ENCODE measurements around the gene AUH.

Gene AUH

GRCh38 chr9:91289244-91289643 is 72.5 kb downstream of the AUH start:
- no peak for DNase-seq

GRCh38 chr9:91285729-91286353 is 75.9 kb downstream of the AUH start:
- DNase-seq = no peak

GRCh38 chr9:91282292-91282691 is 79.4 kb downstream of the AUH start:
- no peak for DNase-seq

DNA sequence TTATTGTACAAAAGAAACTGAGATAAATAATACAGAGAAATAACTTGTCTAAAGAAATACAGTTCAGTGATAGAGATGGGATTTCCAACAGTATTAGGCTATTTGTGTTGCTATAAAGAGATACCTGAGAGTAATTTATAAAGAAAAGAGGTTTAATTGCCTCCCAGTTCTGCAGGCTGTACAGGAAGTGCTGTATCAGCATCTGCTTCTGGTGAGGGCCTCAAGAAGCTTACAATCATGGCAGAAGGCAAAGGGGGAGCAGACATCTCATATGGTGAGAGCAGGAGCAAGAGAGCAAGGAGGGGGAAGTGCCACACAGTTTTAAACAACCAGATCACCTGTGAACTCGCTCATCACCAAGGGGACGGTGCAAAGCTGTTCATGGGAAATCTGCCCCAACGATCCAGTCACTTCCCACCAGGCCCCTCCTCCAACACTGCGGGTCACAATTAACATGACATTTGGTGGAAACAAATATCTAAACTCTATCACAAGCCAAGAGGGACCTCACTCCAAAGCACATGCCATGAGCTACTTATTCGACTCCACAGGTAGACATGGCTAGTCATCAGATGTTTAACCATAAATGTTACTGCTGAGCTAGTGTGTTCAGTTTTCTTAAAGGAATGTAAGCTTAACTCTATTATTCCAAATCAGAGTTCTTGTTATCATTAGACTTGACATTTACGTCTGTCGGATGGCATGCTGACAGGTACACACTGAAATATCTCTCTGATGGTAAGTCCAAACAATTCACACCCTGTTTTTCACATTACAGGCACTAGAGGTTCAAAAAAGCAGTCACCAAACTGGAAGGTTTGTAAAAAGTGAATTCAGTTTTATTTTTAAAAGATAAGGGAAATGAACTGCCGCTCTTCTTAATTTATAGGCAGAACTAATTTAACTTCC is 82.2 kb downstream of the AUH start:
- no peak for DNase-seq

GRCh38 chr9:91276513-91276912 is 85.2 kb downstream of the AUH start:
- DNase-seq = no peak

DNA sequence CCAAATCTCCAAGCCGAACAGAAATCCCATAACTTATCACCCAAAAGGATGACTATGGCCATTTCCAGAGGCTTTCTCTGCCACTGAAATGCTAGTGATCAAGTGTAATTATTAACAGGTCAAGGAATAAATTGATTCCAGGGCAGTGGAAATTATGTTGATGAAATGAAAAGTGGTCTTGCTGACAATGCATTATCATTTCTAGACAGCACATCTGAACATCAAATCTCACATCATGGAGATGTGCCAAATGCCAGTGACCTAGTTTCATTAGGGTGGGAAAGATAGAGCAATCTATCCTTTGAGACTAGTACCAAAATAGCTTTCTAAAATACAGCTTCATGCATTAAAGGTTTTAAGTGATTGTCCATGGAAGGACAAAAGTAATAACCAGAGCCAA is 86.1 kb downstream of the AUH start:
- no peak for DNase-seq

DNA sequence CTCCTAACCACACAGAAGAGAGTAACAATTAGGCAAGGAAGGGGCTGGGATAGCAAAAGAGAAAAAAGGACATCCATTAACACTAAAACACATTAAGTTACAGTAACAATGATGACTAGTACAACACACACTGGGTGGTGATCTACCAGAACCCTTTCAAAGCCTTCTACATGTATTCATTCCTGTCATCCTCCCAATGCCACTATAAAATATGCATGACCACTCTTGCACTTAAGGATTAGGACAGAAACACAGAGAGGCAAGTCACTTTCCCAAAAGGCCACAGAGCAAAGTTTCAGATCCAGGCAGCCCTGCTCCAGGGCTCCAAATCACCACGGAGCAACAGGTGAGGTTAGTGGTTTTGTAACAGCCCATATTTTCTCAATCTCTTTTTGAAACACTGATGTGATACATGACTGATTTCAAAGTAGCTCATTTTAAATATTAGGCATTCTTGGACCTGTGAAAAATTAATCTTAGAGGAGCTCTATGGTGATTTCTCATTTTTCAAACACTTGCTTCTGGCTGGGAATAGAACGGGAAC is 86.7 kb downstream of the AUH start:
- DNase-seq = no peak

DNA sequence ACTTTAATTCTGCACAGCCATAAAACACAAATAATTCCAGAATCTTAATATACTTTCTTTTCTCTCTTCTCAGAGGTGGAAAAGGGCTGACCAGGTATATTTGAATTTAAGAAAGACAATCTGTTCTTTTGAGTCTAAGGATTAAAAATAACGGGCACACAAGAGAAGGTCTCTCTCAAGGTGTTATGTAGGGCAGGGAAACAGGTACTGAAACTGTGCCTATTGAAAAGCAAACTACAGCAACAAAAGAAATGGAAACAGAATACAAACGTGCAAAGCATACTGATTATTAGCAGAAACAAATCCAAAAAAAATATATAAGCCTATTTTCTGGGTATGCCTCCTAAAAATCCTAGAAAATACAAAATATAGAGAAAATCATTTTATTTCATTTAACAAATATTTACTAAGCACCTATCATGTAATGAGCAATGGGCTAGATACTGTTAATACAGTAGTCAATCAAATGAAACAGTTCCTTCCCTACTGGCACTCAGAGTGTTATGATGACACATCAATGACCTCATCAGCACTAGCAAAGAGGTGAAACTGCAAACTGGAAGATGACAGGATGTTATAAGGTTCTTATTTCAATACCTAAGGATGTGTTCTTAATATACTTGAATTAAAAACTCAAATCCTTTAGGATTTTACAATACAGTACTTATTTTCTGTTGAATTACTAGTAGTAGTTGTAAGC is 87.7 kb downstream of the AUH start:
- no peak for DNase-seq

DNA sequence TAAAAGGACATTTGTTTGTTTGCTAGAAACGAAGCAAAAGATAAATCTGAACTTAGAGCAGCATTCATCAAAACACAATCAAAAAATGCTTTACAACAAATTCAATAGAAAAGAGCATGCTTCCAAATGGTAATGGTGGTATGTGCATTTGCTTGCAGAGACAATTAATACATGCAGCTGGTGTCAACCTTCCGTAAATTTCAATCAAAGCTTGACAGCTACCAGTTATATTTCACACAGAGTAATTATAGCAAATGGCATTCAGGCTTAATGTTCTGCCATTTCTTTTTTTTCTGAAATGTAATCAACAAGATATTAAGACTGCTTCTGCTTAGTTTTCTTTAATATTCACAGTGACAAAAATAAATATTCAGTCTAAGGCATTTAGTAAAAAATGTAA is 90.6 kb downstream of the AUH start:
- DNase-seq = no peak

DNA sequence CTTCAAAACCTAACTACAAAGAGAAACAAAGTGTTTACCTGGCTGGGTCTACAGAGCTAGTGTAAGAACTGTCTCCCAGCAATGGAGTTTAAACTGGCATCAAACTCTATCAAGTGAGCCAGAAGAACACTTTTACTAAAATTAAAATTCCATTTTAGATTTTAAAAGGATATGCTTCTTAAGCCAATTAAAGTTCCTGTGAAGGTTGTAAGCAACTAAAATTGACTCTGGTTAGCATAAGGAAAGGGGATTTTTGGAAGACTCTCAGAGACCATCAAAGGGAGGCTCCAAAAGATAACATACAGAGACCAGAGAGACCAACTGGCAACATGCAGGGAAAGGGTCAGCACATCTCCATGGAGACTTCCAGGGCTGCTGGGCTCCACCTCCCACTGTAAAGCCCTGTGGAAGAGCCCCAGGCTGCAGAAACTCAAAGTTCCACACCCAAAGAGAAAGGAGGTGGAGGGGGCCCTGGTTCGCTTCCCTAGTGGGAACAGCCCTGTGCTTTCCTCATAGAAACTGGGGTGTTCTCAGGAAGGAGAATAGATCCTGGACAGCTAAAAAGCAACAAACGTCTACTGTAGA is 91.7 kb downstream of the AUH start:
- DNase-seq = no peak

DNA sequence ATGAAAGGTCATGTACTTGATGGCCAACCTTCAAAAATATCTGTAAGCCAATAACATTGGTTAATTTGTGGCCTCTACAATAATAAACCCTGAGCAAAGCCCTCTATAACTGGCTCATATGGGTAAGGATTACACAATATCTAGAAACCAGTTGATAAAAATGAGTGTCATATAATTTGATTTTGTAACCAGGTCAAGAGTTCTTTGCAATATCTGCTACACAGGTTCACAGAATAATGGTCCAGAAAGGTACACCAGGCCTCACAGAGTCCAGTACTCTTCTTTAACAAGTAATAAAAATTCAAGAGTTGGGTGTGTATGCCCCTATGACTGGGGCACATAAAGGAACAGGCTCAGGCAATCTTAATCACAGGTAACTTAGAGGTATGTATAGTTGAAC is 95.3 kb downstream of the AUH start:
- no peak for DNase-seq

DNA sequence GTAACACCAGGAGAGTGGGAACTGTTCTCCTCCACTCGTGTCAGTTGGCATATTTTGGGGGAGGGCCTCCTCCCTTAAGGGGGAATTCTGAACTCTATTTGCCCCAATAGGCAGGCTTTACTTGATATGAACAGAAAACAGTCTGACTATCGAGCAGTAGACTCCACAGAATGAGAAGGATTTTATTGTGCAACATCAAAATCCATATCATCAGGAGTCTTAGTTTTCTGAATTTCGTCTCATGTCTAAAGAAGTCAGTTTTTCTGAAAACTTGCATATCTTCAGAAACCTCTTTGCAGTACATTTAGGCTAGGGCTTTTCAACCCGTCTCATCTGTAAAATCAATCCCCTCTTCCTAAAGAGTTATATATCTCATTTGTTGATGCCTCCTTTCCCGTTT is 96.2 kb downstream of the AUH start:
- no peak for DNase-seq

DNA sequence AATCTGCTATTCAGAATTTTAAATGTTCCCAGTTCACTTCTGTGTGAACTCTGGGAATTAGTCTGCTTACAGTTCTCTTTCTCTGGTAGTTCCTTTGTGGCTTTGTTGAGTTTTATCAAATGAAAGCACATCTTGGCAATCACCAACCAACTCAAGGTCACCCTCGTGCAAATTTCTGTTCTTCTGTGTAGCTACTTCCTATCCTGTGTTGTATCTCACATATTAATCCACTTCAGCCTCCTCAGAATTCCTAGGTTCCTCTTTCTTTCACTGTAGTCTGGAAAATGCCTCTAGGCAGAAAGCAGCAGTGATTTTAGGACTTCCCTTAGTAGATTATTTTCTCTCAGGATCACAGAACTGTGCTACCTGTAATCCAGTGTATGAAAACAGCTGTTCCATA is 100.3 kb downstream of the AUH start:
- DNase-seq = no peak

GRCh38 chr9:91259162-91259561 is 102.6 kb downstream of the AUH start:
- DNase-seq = no peak

GRCh38 chr9:91258451-91258850 is 103.3 kb downstream of the AUH start:
- DNase-seq = no peak

GRCh38 chr9:91256235-91256634 is 105.5 kb downstream of the AUH start:
- DNase-seq = no peak

DNA sequence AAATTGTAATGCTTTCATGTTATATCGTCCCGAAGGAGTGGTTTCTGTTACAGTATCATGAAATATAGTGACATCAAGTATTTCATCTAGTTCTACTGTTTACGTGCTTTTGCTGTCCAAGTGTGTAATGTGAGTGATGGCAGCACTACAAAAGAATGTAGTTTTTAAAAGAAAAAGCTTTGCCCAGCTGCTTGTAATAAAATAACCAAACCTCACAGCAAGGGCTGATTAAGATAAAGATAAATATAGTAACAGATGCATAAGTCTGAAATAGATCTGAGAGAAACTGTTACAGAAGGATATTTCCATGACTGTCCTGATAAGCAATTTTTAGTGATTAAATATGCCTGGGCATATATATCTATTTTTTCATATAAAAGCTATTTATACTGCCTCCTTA is 106.4 kb downstream of the AUH start:
- DNase-seq = no peak

GRCh38 chr9:91253488-91253887 is 108.2 kb downstream of the AUH start:
- no peak for DNase-seq

GRCh38 chr9:91248707-91249106 is 113.0 kb downstream of the AUH start:
- no peak for DNase-seq

- no peak for DNase-seq
These were observed 114.4 kb downstream of the AUH start for GRCh38 chr9:91247278-91247677.

- DNase-seq = no peak
These were observed 114.9 kb downstream of the AUH start for GRCh38 chr9:91246846-91247245.

- no peak for DNase-seq
These were observed 116.0 kb downstream of the AUH start for GRCh38 chr9:91245431-91246313.
